ENCODE measurements around the gene ST6GALNAC6.

DNA sequence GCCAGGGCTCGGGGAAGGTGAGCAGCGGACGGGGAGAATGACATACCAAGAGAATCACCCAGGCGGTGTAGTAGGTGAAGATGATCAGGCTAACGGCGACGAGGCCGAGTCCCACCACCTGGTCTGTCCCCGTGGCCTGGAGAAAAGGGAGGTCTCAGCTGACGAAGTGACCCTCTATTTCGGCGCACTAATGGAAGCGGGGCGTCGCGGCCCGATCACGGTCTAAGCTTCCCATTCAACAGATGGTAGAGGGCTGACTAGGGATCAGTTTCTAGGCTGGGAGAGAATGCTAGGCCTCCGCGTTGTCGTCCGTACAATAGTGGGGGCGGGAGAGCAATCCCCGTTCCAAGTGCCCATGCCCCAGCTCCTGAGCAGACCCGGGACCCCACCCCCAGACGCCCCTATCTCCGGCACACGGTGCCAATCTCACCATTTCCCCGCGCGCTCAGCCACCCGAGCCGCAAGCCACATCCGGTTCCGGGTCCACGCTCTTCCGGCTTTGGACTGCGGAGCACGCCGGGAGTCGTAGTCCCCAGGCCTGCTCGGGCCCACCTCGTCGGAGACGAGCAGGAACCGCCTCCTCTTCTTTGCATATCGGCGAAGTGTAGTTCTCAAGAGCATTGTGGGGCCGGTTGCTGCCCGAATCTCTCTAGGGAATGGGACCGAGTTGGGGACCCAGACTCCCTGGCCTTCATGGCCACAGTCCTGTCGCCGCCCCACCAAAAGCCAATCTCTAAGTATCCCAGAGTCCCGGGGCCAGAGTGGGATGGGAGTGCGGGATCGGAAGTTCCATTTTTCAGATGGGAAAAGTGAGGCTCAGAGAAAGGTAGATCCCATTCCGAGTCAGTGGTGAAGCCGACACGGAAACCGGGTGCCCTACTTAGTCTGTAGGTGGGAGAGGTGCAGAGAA lies 38.2 kb upstream of the ST6GALNAC6 start, which contains the start of gene DPM2:
- TF ChIP-seq, protein P1, sequence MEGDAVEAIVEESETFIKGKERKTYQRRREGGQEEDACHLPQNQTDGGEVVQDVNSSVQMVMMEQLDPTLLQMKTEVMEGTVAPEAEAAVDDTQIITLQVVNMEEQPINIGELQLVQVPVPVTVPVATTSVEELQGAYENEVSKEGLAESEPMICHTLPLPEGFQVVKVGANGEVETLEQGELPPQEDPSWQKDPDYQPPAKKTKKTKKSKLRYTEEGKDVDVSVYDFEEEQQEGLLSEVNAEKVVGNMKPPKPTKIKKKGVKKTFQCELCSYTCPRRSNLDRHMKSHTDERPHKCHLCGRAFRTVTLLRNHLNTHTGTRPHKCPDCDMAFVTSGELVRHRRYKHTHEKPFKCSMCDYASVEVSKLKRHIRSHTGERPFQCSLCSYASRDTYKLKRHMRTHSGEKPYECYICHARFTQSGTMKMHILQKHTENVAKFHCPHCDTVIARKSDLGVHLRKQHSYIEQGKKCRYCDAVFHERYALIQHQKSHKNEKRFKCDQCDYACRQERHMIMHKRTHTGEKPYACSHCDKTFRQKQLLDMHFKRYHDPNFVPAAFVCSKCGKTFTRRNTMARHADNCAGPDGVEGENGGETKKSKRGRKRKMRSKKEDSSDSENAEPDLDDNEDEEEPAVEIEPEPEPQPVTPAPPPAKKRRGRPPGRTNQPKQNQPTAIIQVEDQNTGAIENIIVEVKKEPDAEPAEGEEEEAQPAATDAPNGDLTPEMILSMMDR (IDR thresholded peaks at IDR 0.05), result no peak
- no peak for TF ChIP-seq EZH2 (IDR thresholded peaks at IDR 0.05; ENCODE audit: borderline replicate concordance, insufficient read depth, low read depth, low read length, poor library complexity, severe bottlenecking)

All from B cell (primary cell).